Peyer's patch (tissue), 4 donors: ENCODE data around the gene TPSG1. TPM values are rescaled to one million over a fixed set of nuclear protein-coding genes. Genes with fewer than 3 reads are reported as not detected.
A peak's percentile ranks its signal among the peaks of the same experiment; 100 is the strongest.

Experiments
- DNase-seq, 3 donors: peaks; one replicate each; pipeline ENCODE4 v3.0.0-alpha.2; 2017 to 2019
- H3K27ac ChIP-seq, 4 donors: fragments of 200-600 bp; sonication (generic); one replicate each; pipeline ENCODE4 v1.5.1; 2016 to 2019
- H3K27me3 ChIP-seq, 2 donors: fragments of 200-600 bp; sonication (generic); one replicate each; pipeline ENCODE4 v1.5.1; 2019
- H3K36me3 ChIP-seq, 3 donors: fragments of 200-600 bp; sonication (generic); one replicate each; pipeline ENCODE4 v1.5.1; 2016 to 2019
- H3K4me1 ChIP-seq, 4 donors: fragments of 200-600 bp; sonication (generic); one replicate each; pipeline ENCODE4 v1.5.1; 2016 to 2019
- H3K4me3 ChIP-seq, 4 donors: fragments of 200-600 bp; sonication (generic); 1 replicate in 3 of 4; 2 replicates in 1 of 4; pipeline ENCODE4 v1.5.1; 2016 to 2019; ENCODE audit warnings: mild to moderate bottlenecking in 1 of 4
- H3K9me3 ChIP-seq, 4 donors: fragments of 200-600 bp; sonication (generic); one replicate each; pipeline ENCODE4 v1.5.1; 2016 to 2019; ENCODE audit warnings: mild to moderate bottlenecking in 1 of 4
- POLR2A ChIP-seq, 2 donors: fragments of 450-650 bp; IDR thresholded peaks; one replicate each; pipeline ENCODE4 v1.5.1; 2017; ENCODE audit warnings: antibody characterized with exemption in 2 of 2, mild to moderate bottlenecking in 2 of 2, moderate library complexity in 2 of 2
- total RNA-seq, 4 donors: library from RNA; depleted of rRNA; stranded (reverse); fragments of >200 nt; gene quantifications; one replicate each; pipeline ENCODE4 v1.1.0, GENCODE V29; 2016
- TF ChIP-seq, protein P1 (sequence below), 6 experiments: fragments of 450-650 bp in 4 of 6; fragments of 200-600 bp in 2 of 6; sonication (generic) in 1 of 6; IDR thresholded peaks; one replicate each; pipeline ENCODE4 v1.5.1; 2017 to 2019; ENCODE audit warnings: antibody characterized with exemption in 6 of 6, mild to moderate bottlenecking in 3 of 6, moderate library complexity in 1 of 6

TPSG1 gene
- total RNA-seq, 4 donors from 2014 or later, result 16.4 to 44.6 (median 29.5) TPM

DNA sequence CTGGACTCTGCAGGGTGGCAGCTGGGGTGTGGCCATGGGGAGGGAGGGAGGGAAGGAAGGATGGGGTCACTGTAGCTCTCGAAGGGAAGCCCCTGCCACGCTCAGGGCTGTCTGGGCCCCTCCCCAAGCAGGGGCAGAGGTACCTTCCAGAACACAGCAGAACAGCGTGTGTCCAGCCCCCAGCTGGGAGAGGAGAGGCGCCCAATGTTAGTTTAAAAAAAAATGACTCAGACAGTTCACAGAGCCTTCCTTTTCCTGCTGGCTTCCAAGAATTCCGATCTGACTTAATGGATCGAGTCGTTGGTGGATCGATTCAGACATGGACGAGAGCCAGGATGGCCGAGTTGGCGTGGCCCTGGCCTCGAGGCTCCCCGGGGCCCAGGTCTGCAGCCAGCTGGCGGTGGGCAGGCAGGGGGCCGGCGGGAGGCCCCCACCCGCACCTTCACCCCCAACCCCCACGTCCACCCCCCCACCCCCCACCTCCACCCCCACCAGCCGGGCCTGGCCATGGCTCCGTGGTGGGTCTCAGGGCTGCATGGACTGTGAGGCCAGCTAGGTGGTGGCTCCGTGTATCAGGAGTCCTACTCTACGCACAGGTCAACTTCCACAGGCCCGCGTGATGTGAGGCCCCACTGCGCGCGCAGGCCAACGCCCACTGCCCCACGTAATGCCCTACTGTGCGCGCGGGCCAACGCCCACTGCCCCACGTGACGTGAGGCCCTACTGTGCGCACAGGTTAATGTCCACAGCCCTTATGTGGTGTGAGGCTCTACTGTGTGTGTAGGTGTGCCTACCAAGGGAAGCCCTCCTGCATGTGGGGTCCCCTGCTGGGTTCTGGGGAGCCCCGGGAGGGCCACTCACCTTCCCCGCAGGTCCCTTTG lies 50.4 kb downstream of the TPSG1 start:
- Histone ChIP-seq H3K9me3 (no peaks in the 10 kb centered on the region), H3K4me3 (no peak overlapping the region), H3K27ac (peak overlapping the region in 2 of 4 donors; percentile 39 to 43), H3K4me1 (peaks cover 0 to 22% (median 0%) of the 10 kb centered on the region in 4 donors), H3K36me3 (no peaks in the 10 kb centered on the region), H3K27me3 (no peaks in the 10 kb centered on the region)
- no peak for TF ChIP-seq POLR2A (IDR thresholded peaks at IDR 0.05)
- TF ChIP-seq, protein P1, sequence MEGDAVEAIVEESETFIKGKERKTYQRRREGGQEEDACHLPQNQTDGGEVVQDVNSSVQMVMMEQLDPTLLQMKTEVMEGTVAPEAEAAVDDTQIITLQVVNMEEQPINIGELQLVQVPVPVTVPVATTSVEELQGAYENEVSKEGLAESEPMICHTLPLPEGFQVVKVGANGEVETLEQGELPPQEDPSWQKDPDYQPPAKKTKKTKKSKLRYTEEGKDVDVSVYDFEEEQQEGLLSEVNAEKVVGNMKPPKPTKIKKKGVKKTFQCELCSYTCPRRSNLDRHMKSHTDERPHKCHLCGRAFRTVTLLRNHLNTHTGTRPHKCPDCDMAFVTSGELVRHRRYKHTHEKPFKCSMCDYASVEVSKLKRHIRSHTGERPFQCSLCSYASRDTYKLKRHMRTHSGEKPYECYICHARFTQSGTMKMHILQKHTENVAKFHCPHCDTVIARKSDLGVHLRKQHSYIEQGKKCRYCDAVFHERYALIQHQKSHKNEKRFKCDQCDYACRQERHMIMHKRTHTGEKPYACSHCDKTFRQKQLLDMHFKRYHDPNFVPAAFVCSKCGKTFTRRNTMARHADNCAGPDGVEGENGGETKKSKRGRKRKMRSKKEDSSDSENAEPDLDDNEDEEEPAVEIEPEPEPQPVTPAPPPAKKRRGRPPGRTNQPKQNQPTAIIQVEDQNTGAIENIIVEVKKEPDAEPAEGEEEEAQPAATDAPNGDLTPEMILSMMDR (IDR thresholded peaks at IDR 0.05), result no peak
- DNase-seq, result no peak

DNA sequence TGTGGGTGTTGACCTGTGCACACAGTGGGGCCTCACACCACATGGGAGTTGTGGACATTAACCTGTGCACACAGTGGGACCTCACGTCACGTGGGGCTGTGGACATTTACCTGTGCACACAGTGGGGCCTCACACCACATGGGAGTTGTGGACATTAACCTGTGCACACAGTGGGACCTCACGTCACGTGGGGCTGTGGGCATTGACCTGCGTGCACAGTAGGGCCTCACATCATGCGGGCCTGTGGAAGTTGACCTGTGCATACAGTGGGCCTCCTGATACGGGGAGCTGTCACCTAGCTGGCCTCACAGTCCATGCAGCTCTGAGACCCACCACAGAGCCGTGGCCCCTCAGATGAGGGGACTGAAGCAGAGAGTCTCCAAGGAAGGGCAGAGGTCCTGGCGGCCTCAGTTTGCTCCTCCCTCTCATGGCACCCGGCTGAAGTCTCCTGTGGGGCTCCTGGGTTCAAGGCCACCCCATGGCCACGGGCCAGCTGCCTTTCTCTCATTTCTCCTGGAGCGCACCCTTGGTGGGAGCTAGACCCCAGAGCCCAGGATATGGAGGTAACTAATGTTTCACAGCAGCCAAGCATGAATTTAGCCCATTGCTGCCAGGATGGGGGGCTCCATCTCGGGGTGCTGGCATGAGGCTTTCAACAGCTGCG lies 51.1 kb downstream of the TPSG1 start:
- no peak for DNase-seq
- H3K4me3 ChIP-seq, result no peak overlapping the region
- H3K4me1 ChIP-seq, result peaks cover 0 to 26% (median 0%) of the 10 kb centered on the region in 4 donors
- TF ChIP-seq, protein P1 (IDR thresholded peaks at IDR 0.05), result no peak
- TF ChIP-seq POLR2A (IDR thresholded peaks at IDR 0.05), result no peak
- no peaks in the 10 kb centered on the region for H3K9me3 ChIP-seq
- no peaks in the 10 kb centered on the region for H3K27me3 ChIP-seq
- peak overlapping the region in 2 of 4 donors; percentile 31 to 43 for H3K27ac ChIP-seq
- H3K36me3 ChIP-seq, result no peaks in the 10 kb centered on the region

DNA sequence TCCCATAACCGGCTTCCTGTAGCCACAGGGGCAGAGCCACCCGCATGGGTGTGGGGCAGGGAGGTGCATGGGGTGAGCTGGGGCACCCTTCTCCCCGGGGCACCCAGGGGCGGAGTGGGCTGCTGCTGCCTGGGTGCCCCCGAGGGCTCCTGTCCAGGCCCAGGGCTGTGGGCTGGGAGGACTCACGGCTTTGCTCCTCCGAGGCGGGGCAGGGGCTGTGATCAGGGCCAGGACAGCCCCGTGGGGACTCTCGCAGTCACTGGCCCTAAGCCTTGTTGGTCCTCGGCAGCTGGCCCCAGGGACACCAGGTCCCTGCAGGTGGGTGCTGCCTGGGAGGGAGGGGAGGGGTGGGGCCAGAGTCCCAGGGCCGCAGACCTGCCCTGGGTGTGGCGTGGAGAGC lies 52.4 kb downstream of the TPSG1 start:
- H3K4me3 ChIP-seq, result peak overlapping the region in 1 of 4 donors; percentile 6
- H3K36me3 ChIP-seq, result no peaks in the 10 kb centered on the region
- TF ChIP-seq POLR2A (IDR thresholded peaks at IDR 0.05), result no peak
- TF ChIP-seq, protein P1 (IDR thresholded peaks at IDR 0.05), result no peak
- H3K27ac ChIP-seq, result peak overlapping the region in 2 of 4 donors; percentile 13 to 84
- H3K27me3 ChIP-seq, result no peaks in the 10 kb centered on the region
- peaks cover 0 to 38% (median 0%) of the 10 kb centered on the region in 4 donors for H3K4me1 ChIP-seq
- no peak for DNase-seq
- no peaks in the 10 kb centered on the region for H3K9me3 ChIP-seq

DNA sequence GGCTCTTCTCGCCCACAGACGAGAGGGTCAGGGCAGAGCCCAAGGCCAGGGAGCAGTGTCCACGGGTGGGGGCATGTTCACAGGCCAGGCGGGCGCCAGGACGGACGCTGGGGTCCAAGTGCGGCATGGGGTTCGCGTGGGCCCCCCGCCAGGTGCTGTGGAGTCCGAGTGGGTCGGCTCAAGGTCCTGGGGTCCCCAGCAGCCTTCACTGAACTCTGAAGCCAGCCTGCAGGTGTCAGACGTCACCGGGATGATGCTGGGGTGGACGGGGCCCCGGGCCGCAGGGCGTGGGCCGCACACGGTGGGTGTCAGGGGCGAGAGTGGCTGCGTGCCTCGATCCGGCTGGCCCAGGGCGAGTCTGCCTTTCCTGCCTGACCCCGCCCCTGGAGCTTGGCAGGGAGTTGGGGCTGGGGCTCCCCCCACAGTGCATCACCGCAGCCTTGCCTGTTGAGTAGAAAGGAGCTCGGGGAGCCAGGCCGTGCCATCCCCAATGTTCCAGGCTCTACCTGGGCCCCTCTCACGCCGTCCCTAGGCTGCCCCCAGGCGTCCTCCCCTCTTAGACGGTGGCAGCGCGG lies 53.1 kb downstream of the TPSG1 start:
- TF ChIP-seq, protein P1 (IDR thresholded peaks at IDR 0.05), result no peak
- no peak for TF ChIP-seq POLR2A (IDR thresholded peaks at IDR 0.05)
- Histone ChIP-seq H3K27ac (peak overlapping the region in 2 of 4 donors; percentile 13 to 84), H3K27me3 (no peaks in the 10 kb centered on the region), H3K9me3 (no peaks in the 10 kb centered on the region), H3K4me1 (peaks cover 0 to 45% (median 0%) of the 10 kb centered on the region in 4 donors), H3K4me3 (no peak overlapping the region), H3K36me3 (no peaks in the 10 kb centered on the region)
- no peak for DNase-seq

Other genes starting within 250 kb of the TPSG1 start
- gene SOX8, start 243.5 kb downstream of the TPSG1 start, total RNA-seq, result 1 to 10 TPM in 2 of 4 donors, under 1 TPM in 1, not detected in 1; 0.27 to 3.3 (median 1.1) TPM
- gene SSTR5, start 152.5 kb downstream of the TPSG1 start, total RNA-seq, result 1 to 10 TPM in 2 of 4 donors, not detected in 2; 1.5 to 2.1 TPM
- gene C1QTNF8, start 129.0 kb downstream of the TPSG1 start, total RNA-seq, result not detected
- gene CACNA1H, start 72.2 kb downstream of the TPSG1 start, total RNA-seq, result 10 to 100 TPM in 2 of 4 donors, 1 to 10 TPM in 2; 4.0 to 28.9 (median 9.7) TPM
- gene TPSB2, start 4.9 kb upstream of the TPSG1 start, total RNA-seq, result 10 to 100 TPM; 14.9 to 89.7 (median 50.4) TPM
- 100 to 1,000 TPM in 1 of 4 donors, 10 to 100 TPM in 3; 23.8 to 130 (median 59.4) TPM for gene TPSAB1, start 15.4 kb upstream of the TPSG1 start, total RNA-seq
- 10 to 100 TPM in 3 of 4 donors, not detected in 1; 10.3 to 61.1 (median 24.1) TPM for gene TPSD1, start 30.8 kb upstream of the TPSG1 start, total RNA-seq
- 100 to 1,000 TPM in 3 of 4 donors, 10 to 100 TPM in 1; 54.1 to 119 (median 107) TPM for gene UBE2I, start 84.4 kb upstream of the TPSG1 start, total RNA-seq
- gene BAIAP3, start 108.4 kb upstream of the TPSG1 start, total RNA-seq, result 100 to 1,000 TPM in 1 of 4 donors, 10 to 100 TPM in 3; 17.9 to 160 (median 29.0) TPM
- gene TSR3, start 126.6 kb upstream of the TPSG1 start, total RNA-seq, result 10 to 100 TPM; 48.2 to 62.3 (median 53.6) TPM
- 10 to 100 TPM; 51.1 to 83.3 (median 65.0) TPM for gene GNPTG, start 126.7 kb upstream of the TPSG1 start, total RNA-seq
- gene UNKL, start 189.4 kb upstream of the TPSG1 start, total RNA-seq, result 100 to 1,000 TPM in 1 of 4 donors, 10 to 100 TPM in 3; 10.9 to 113 (median 38.4) TPM
- gene UQCC4, start 195.5 kb upstream of the TPSG1 start, total RNA-seq, result 10 to 100 TPM in 3 of 4 donors, 1 to 10 TPM in 1; 9.5 to 16.2 (median 13.3) TPM
- gene PERCC1, start 205.8 kb upstream of the TPSG1 start, total RNA-seq, result not detected
- 10 to 100 TPM in 1 of 4 donors, under 1 TPM in 3; 0.47 to 23.1 (median 0.73) TPM for gene CCDC154, start 219.3 kb upstream of the TPSG1 start, total RNA-seq
- 100 to 1,000 TPM in 2 of 4 donors, 10 to 100 TPM in 2; 95.1 to 194 (median 105) TPM for gene CLCN7, start 249.8 kb upstream of the TPSG1 start, total RNA-seq